Smooth muscle cell (in vitro differentiated cells): ENCODE measurements around the gene HSP90AA1. TPM values are rescaled to one million over a fixed set of nuclear protein-coding genes. Genes with fewer than 3 reads are reported as not detected.
"Not testable (repeated sequence)": the region's sequence is repeated elsewhere in the genome, so short reads cannot be mapped to it uniquely, and the experiment has no call there.

Source experiments
- DNase-seq: peaks from one replicate; lab custom pipeline; 2025; ENCODE audit not compliant: unreplicated experiment; lab: John Stamatoyannopoulos, UW
- H2AFZ ChIP-seq: fragments of 200-600 bp; sonication (generic); 2 replicates; pipeline ENCODE4 v1.6.0; 2016; ENCODE audit warnings: antibody characterized with exemption, low read depth, mild to moderate bottlenecking
- H3F3A ChIP-seq: fragments of 200-600 bp; sonication (generic); 2 replicates; pipeline ENCODE4 v1.6.0; 2017; ENCODE audit warnings: antibody characterized with exemption, low read depth
- H3K27ac ChIP-seq: fragments of 200-600 bp; sonication (generic); 2 replicates; pipeline ENCODE4 v1.5.1; 2016; ENCODE audit warnings: low read depth, mild to moderate bottlenecking
- H3K27me3 ChIP-seq: fragments of 200-600 bp; sonication (generic); 2 replicates; pipeline ENCODE4 v1.6.1; 2016; ENCODE audit warnings: low read depth, mild to moderate bottlenecking
- H3K36me3 ChIP-seq: fragments of 200-600 bp; sonication (generic); 2 replicates; pipeline ENCODE4 v1.5.1; 2016; ENCODE audit warnings: low read depth
- H3K4me1 ChIP-seq: fragments of 200-600 bp; sonication (generic); 2 replicates; pipeline ENCODE4 v1.5.1; 2016; ENCODE audit warnings: low read depth
- H3K4me2 ChIP-seq: fragments of 200-600 bp; sonication (generic); 2 replicates; pipeline ENCODE4 v1.6.0; 2016; ENCODE audit warnings: mild to moderate bottlenecking
- H3K4me3 ChIP-seq: fragments of 200-600 bp; sonication (generic); 2 replicates; pipeline ENCODE4 v1.5.1; 2016; ENCODE audit warnings: mild to moderate bottlenecking
- H3K79me2 ChIP-seq: fragments of 200-600 bp; sonication (generic); 2 replicates; pipeline ENCODE4 v1.6.0; 2016; ENCODE audit warnings: low read depth, mild to moderate bottlenecking
- H3K9ac ChIP-seq: fragments of 200-600 bp; sonication (generic); 2 replicates; pipeline ENCODE4 v1.6.0; 2016; ENCODE audit warnings: low read depth
- H3K9me3 ChIP-seq: fragments of 200-600 bp; sonication (generic); replicated peaks from 2 replicates; pipeline ENCODE4 v1.5.1; 2016; ENCODE audit warnings: low read depth
- H4K20me1 ChIP-seq: fragments of 200-600 bp; sonication (generic); 2 replicates; pipeline ENCODE4 v1.6.0; 2016; ENCODE audit warnings: low read depth
- CTCF ChIP-seq: fragments of 200-600 bp; sonication (generic); IDR thresholded peaks from 2 replicates; pipeline ENCODE4 v1.5.1; 2017; ENCODE audit warnings: borderline replicate concordance, mild to moderate bottlenecking, antibody characterized with exemption; ENCODE audit not compliant: insufficient read depth, poor library complexity, severe bottlenecking
- WGBS: methylation state at CpG from one replicate; pipeline ENCODE4 v1.1.7; 2016; ENCODE audit warnings: low lambda C conversion rate; 5-methylcytosine and 5-hydroxymethylcytosine counted together
- polyA plus RNA-seq: library from polyadenylated mRNA; unstranded; fragments of >200 nt; fragmentation: Nextera tagmentation; extraction: Ambion mirVana; gene quantifications from 2 replicates; pipeline ENCODE4 v1.2.1, GENCODE V29; 2016
- total RNA-seq: library from RNA; depleted of rRNA; stranded (reverse); fragments of >200 nt; gene quantifications from 2 replicates; pipeline ENCODE4 v1.2.3, GENCODE V29; 2014

Gene HSP90AA1
- total RNA-seq (436 and 568 TPM in 2 replicates), polyA plus RNA-seq (353 and 446 TPM in 2 replicates)

DNA sequence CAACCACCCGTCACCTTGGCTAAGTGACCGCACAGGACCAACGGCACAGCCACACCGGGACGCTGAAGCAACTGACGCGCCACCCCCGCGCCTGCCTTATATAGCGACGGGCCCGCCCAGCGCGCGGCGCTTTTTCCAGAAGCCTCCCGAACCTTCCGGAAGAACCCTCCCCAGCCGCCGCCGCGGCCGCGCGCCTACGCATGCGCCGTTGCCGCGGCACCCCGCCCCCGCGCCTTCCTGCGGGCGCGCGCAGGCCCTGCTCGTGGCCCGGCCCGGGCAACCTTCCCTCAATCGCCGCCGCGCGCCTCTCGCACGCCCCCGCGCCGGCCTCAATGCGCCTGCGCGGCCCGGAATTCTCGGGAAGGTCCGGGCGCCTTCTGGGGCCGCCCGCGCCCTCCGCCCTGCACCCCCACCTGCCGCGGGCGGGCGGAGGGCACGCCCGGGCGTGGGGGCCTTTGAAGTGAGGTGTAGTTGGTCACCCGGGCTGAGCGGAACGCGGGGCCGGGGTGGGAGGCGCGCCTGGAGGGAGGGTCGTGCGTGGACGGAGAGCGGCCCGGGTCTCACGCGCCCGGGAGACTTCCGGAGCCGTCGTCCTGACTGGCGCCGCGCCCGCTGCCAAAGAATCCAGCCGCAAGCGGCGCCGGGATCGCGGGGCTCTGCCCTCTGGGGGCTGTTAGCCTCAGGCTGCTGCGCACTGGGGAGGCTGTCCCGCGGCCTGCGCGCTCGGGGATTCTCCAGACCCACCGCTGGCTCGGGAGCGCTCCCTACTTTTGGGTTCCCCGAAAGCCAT is at the start of gene HSP90AA1:
Gene HSP90AA1 (minus strand): TSS at position 73 of the 790 bp plus-strand sequence. CDS start 666 bp downstream, outside the sequence.
- no peaks in the 10 kb centered on the region for H3K9me3 ChIP-seq
- H3K4me2 ChIP-seq: peak within 1 kb of the TSS; percentile 96
- no peak for TF ChIP-seq CTCF
- peaks cover 32% of the 10 kb centered on the region for H3K4me1 ChIP-seq
- peak within 1 kb of the TSS; percentile 99 for H3K9ac ChIP-seq
- no peaks in the 10 kb centered on the region for H3K27me3 ChIP-seq
- peaks cover 21% of the 10 kb centered on the region for H3F3A ChIP-seq
- 0% methylated on average over 21 of the region's 106 CpGs for WGBS
- peaks cover 23% of the 10 kb centered on the region for H3K36me3 ChIP-seq
- peak within 1 kb of the TSS; percentile 88 for H3K4me3 ChIP-seq
- peak; percentile 93 for DNase-seq
- H3K27ac ChIP-seq: peak within 1 kb of the TSS; percentile 96
- H4K20me1 ChIP-seq: peaks cover 42% of the 10 kb centered on the region
- peaks cover 42% of the 10 kb centered on the region for H3K79me2 ChIP-seq
- H2AFZ ChIP-seq: peak within 1 kb of the TSS; percentile 84

GRCh38 chr14:102135456-102135855 is 48.6 kb upstream of the HSP90AA1 start:
- H4K20me1 ChIP-seq, H3K36me3 ChIP-seq, H3F3A ChIP-seq, H3K9ac ChIP-seq, H3K9me3 ChIP-seq, DNase-seq, H3K4me1 ChIP-seq, H3K27ac ChIP-seq, H3K4me3 ChIP-seq, H3K4me2 ChIP-seq, H3K27me3 ChIP-seq, H2AFZ ChIP-seq: not testable (repeated sequence)
- WGBS: 98% methylated on average over 29 of the region's 30 CpGs
- peaks cover 13% of the 10 kb centered on the region for H3K79me2 ChIP-seq

- not testable (repeated sequence) for H3K9me3 ChIP-seq, DNase-seq, H3K9ac ChIP-seq, H3F3A ChIP-seq, H3K4me3 ChIP-seq, H3K27ac ChIP-seq, H4K20me1 ChIP-seq, H3K27me3 ChIP-seq, H3K4me1 ChIP-seq, H2AFZ ChIP-seq, H3K36me3 ChIP-seq, H3K4me2 ChIP-seq, H3K79me2 ChIP-seq
- WGBS: 85% methylated on average over 10 of the region's 10 CpGs
Observed at GRCh38 chr14:102134719-102135118, 47.9 kb upstream of the HSP90AA1 start.

GRCh38 chr14:102134021-102134420 is 47.2 kb upstream of the HSP90AA1 start:
- H3K27ac ChIP-seq, H3F3A ChIP-seq, H3K4me1 ChIP-seq, H3K9ac ChIP-seq, H3K9me3 ChIP-seq, H3K36me3 ChIP-seq, H3K27me3 ChIP-seq, H3K4me3 ChIP-seq, H3K4me2 ChIP-seq, H2AFZ ChIP-seq, H4K20me1 ChIP-seq, H3K79me2 ChIP-seq, DNase-seq: not testable (repeated sequence)
- WGBS: 99% methylated on average over 9 of the region's 9 CpGs

GRCh38 chr14:102131741-102132140 is 44.9 kb upstream of the HSP90AA1 start:
- no peak for TF ChIP-seq CTCF
- Histone ChIP-seq H3K79me2 (no peaks in the 10 kb centered on the region), H3K4me2 (no peak overlapping the region), H3K36me3 (no peaks in the 10 kb centered on the region), H3F3A (no peaks in the 10 kb centered on the region), H3K9me3 (no peaks in the 10 kb centered on the region), H2AFZ (no peak overlapping the region), H3K4me1 (no peaks in the 10 kb centered on the region), H3K9ac (no peak overlapping the region), H3K27ac (no peak overlapping the region), H3K27me3 (no peaks in the 10 kb centered on the region), H4K20me1 (no peaks in the 10 kb centered on the region), H3K4me3 (no peak overlapping the region)
- 81% methylated on average over 6 of the region's 6 CpGs for WGBS
- no peak for DNase-seq
